Stimulated activated naive CD8-positive, alpha-beta T cell treated with anti-CD3 and anti-CD28 coated beads, Interleukin-15, Interleukin-2, amounts not matched to agents 100 ng/mL and 50 ng/mL, for 24 hours (primary cell): Measurements from ENCODE around the gene PRKCA.
"Not testable (repeated sequence)": the region's sequence is repeated elsewhere in the genome, so short reads cannot be mapped to it uniquely, and the experiment has no call there.

ENCODE experiments used
- H3K27ac Mint-ChIP-seq: one replicate; pipeline ENCODE4 v1.8.0; 2021; ENCODE audit warnings: mild to moderate bottlenecking, mixed read lengths
- H3K27me3 Mint-ChIP-seq: one replicate; pipeline ENCODE4 v1.8.0; 2021; ENCODE audit warnings: mixed read lengths
- H3K36me3 Mint-ChIP-seq: one replicate; pipeline ENCODE4 v1.8.0; 2021; ENCODE audit warnings: low read depth, mixed read lengths
- H3K4me1 Mint-ChIP-seq: one replicate; pipeline ENCODE4 v1.8.0; 2021; ENCODE audit warnings: low read depth, mixed read lengths
- H3K4me3 Mint-ChIP-seq: one replicate; pipeline ENCODE4 v1.8.0; 2021; ENCODE audit warnings: mild to moderate bottlenecking, mixed read lengths
- H3K9me3 Mint-ChIP-seq: one replicate; pipeline ENCODE4 v1.8.0; 2021; ENCODE audit warnings: mixed read lengths

PRKCA gene

GRCh38 chr17:66304304-66305174, 2.1 kb downstream of the PRKCA start:
- H3K4me3 Mint-ChIP-seq: peak overlapping the region; percentile 98
- peaks cover 57% of the 10 kb centered on the region for H3K36me3 Mint-ChIP-seq
- H3K27me3 Mint-ChIP-seq: peaks cover 3% of the 10 kb centered on the region
- peaks cover 73% of the 10 kb centered on the region for H3K4me1 Mint-ChIP-seq
- no peaks in the 10 kb centered on the region for H3K9me3 Mint-ChIP-seq
- H3K27ac Mint-ChIP-seq: peak overlapping the region; percentile 97

DNA sequence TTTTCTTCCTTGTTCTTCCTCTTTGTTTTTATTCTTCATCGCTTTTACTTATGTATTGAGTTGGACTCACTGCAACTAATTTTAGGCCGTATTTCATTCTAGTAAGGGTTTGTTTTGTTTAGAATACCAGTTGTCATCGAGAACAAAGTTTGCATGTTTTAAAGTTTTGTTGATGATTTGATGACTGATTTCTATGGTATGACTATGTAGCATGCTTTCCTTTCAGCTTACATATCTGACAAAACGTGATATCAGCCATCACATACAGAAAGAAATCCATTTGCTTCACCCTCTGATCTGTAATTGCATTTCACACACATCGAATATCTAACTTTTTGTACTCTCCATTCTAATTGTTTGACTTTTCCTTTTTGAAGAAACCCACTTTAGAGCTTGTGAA, 4.0 kb downstream of the PRKCA start:
- Mint-ChIP-seq H3K27ac (peak overlapping the region; percentile 90), H3K4me1 (peaks cover 75% of the 10 kb centered on the region), H3K36me3 (peaks cover 76% of the 10 kb centered on the region), H3K27me3 (peaks cover 3% of the 10 kb centered on the region), H3K9me3 (no peaks in the 10 kb centered on the region), H3K4me3 (peak overlapping the region; percentile 98)

GRCh38 chr17:66307257-66307656, 4.8 kb downstream of the PRKCA start:
- Mint-ChIP-seq H3K27ac (peak overlapping the region; percentile 90), H3K36me3 (peaks cover 84% of the 10 kb centered on the region), H3K27me3 (no peaks in the 10 kb centered on the region), H3K4me1 (peaks cover 79% of the 10 kb centered on the region), H3K9me3 (no peaks in the 10 kb centered on the region), H3K4me3 (peak overlapping the region; percentile 98)

GRCh38 chr17:66308856-66309255, 6.4 kb downstream of the PRKCA start:
- Mint-ChIP-seq H3K27me3 (no peaks in the 10 kb centered on the region), H3K4me3 (peak overlapping the region; percentile 43), H3K36me3 (peaks cover 88% of the 10 kb centered on the region), H3K9me3 (no peaks in the 10 kb centered on the region), H3K4me1 (peaks cover 92% of the 10 kb centered on the region), H3K27ac (peak overlapping the region; percentile 94)

GRCh38 chr17:66309793-66310192, 7.4 kb downstream of the PRKCA start:
- Mint-ChIP-seq H3K4me3 (peak overlapping the region; percentile 64), H3K4me1 (peaks cover 98% of the 10 kb centered on the region), H3K9me3 (no peaks in the 10 kb centered on the region), H3K27me3 (no peaks in the 10 kb centered on the region), H3K27ac (peak overlapping the region; percentile 94), H3K36me3 (peaks cover 86% of the 10 kb centered on the region)

DNA sequence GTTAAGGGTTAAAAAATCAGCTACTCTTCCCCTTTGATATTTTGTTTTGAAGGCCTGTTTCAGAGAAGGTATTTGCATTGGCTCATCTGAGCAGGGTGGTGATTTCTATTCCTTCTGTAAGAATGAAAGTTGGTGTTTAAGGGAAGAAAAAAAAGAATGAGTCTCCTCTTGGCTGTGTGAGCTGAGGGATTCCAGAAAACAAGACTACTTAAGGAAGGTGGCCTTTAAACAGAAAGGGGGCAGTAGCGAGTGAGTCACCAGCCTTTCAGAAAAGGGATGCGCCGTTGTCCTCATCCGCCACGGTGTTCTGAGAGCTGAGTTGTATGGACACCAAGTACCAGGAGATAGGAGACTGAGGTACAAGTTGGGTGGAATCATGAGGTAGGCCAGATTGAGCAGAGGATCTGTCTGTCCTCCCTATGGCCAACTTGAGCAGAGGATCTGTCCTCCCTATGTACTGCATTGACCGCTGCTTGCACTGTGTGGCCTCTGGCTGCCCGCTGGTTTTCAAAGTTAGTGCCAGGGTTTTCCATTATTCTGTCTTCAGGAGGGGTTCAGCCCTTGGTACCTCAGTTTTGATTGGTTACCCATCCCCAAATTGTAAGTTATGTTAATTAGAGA, 8.2 kb downstream of the PRKCA start:
- peaks cover 86% of the 10 kb centered on the region for H3K36me3 Mint-ChIP-seq
- H3K27ac Mint-ChIP-seq: peak overlapping the region; percentile 94
- H3K27me3 Mint-ChIP-seq: no peaks in the 10 kb centered on the region
- peak overlapping the region; percentile 64 for H3K4me3 Mint-ChIP-seq
- H3K4me1 Mint-ChIP-seq: peaks cover 98% of the 10 kb centered on the region
- no peaks in the 10 kb centered on the region for H3K9me3 Mint-ChIP-seq

DNA sequence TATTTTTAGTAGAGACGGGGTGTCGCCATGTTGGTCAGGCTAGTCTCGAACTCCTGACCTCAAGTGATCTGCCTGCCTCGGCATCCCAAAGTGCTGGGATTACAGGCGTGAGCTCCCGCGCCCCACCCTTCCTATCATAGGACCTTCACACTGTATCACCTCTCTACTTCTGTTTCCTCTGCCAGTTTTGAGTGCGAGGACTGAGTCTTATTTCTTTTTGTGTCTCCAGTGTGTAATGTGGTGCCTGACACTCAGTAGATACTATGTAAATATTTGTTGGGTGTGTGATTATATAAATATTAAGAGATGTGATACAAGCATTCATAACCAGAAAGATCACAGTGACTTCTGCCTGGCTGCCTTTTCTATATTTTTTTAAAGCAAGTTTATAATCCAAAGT, 10.5 kb downstream of the PRKCA start:
- Mint-ChIP-seq H3K27me3 (no peaks in the 10 kb centered on the region), H3K4me3 (peak overlapping the region; percentile 51), H3K27ac (peak overlapping the region; percentile 98), H3K9me3 (no peaks in the 10 kb centered on the region), H3K36me3 (peaks cover 83% of the 10 kb centered on the region), H3K4me1 (peaks cover 98% of the 10 kb centered on the region)

DNA sequence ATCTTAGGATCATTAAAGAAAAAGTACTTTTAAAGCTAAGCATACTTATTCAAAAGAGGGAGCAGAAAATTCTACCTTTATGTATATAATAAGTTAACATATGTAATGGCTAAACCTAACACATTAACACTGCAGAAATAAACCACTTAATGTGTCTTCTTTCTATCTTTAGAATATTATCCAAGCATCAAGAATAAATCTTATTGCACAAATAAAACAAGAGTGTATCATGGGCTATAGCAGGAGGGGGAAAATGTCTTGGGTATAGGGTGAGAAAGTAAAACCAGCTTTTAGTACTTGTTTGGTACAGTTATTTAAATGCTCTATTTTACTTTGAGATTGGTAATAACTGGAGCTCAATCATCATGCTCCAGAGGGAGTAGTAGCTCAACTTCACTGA, 10.9 kb downstream of the PRKCA start:
- H3K27ac Mint-ChIP-seq: peak overlapping the region; percentile 98
- peak overlapping the region; percentile 51 for H3K4me3 Mint-ChIP-seq
- peaks cover 83% of the 10 kb centered on the region for H3K36me3 Mint-ChIP-seq
- H3K4me1 Mint-ChIP-seq: peaks cover 98% of the 10 kb centered on the region
- H3K9me3 Mint-ChIP-seq: no peaks in the 10 kb centered on the region
- H3K27me3 Mint-ChIP-seq: no peaks in the 10 kb centered on the region

- H3K27me3 Mint-ChIP-seq: no peaks in the 10 kb centered on the region
- peaks cover 80% of the 10 kb centered on the region for H3K36me3 Mint-ChIP-seq
- H3K4me3 Mint-ChIP-seq: peak overlapping the region; percentile 51
- H3K9me3 Mint-ChIP-seq: no peaks in the 10 kb centered on the region
- H3K4me1 Mint-ChIP-seq: peaks cover 94% of the 10 kb centered on the region
- peak overlapping the region; percentile 98 for H3K27ac Mint-ChIP-seq
Measured at GRCh38 chr17:66313995-66314659, 11.7 kb downstream of the PRKCA start.

DNA sequence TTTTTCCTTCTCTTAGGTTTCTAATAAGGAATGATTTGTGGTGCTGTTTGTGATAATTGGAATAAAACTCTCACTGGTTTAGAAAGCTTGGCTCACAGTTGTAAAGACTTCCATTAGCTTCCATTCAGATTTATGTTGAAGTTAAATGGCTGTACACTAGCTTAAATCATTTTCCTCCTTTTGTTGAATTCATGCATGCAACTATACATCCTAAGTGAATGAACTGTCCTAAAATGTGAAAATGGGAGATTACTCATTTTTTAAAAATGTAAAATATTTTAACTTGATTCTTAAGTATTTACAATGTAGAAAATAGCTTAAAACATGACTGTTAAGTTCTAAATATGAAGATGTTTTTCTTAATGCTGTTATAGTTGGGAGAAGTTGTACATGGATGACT, 15.2 kb downstream of the PRKCA start:
- Mint-ChIP-seq H3K27ac (peak overlapping the region; percentile 92), H3K36me3 (peaks cover 76% of the 10 kb centered on the region), H3K9me3 (peaks cover 8% of the 10 kb centered on the region), H3K4me3 (peak overlapping the region; percentile 38), H3K4me1 (peaks cover 62% of the 10 kb centered on the region), H3K27me3 (no peaks in the 10 kb centered on the region)

- no peaks in the 10 kb centered on the region for H3K27me3 Mint-ChIP-seq
- H3K4me3 Mint-ChIP-seq: no peak overlapping the region
- peaks cover 8% of the 10 kb centered on the region for H3K9me3 Mint-ChIP-seq
- H3K36me3 Mint-ChIP-seq: peaks cover 86% of the 10 kb centered on the region
- H3K4me1 Mint-ChIP-seq: peaks cover 62% of the 10 kb centered on the region
- H3K27ac Mint-ChIP-seq: no peak overlapping the region
Measured at GRCh38 chr17:66319226-66319625, 16.8 kb downstream of the PRKCA start.

DNA sequence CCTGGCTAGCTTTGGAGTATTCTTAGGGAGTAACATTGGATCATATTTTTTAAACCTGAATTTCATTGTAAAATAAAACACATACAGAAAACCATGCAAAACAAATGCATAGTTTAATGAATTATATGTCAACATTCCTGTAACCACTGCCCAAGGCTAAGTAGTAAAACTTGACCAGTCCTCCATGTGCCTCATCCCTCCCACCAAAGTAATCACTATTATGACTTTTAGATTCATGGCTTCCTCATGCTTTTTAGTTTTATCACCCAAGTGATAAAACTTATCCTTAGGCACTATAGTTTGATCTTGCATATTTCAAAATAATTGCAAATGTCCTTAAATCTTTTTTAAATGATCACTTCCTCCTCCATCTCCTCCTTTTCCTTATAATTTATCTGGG, 20.4 kb downstream of the PRKCA start:
- Mint-ChIP-seq H3K27me3 (no peaks in the 10 kb centered on the region), H3K36me3 (peaks cover 72% of the 10 kb centered on the region), H3K4me3 (no peak overlapping the region), H3K9me3 (peaks cover 8% of the 10 kb centered on the region), H3K4me1 (peaks cover 59% of the 10 kb centered on the region), H3K27ac (no peak overlapping the region)

DNA sequence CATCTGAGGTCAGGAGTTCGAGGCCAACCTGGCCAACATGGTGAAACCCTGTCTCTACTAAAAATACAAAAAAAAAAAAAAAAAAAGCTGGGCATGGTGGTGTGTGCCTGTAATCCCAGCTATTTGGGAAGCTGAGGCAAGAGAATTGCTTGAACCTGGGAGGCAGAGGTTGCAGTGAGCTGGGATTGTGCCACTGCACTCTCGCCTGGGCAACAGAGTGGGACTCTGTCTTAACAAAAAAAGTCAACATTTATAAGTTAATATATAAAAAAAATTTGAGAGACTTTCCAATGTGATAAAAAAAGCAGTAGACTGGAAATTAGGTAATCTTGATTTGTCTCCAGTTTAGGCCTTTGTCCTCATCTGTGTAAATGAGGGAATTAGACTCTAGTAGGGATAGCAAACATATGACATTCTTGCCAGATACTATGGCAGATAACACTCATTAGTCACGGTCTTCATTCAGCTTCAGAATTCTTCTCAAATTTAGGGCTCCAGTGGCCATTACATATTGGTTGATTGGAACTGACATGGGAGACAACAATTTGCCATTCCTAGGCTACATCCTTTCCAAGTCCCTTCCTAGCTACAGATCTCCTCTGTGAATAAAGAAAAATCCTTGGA, 22.1 kb downstream of the PRKCA start:
- peaks cover 64% of the 10 kb centered on the region for H3K4me1 Mint-ChIP-seq
- not testable (repeated sequence) for H3K27me3 Mint-ChIP-seq, H3K9me3 Mint-ChIP-seq, H3K4me3 Mint-ChIP-seq, H3K27ac Mint-ChIP-seq
- peaks cover 71% of the 10 kb centered on the region for H3K36me3 Mint-ChIP-seq

- H3K9me3 Mint-ChIP-seq: peaks cover 6% of the 10 kb centered on the region
- H3K36me3 Mint-ChIP-seq: peaks cover 57% of the 10 kb centered on the region
- no peaks in the 10 kb centered on the region for H3K27me3 Mint-ChIP-seq
- H3K4me1 Mint-ChIP-seq: peaks cover 84% of the 10 kb centered on the region
- peak overlapping the region; percentile 55 for H3K27ac Mint-ChIP-seq
- no peak overlapping the region for H3K4me3 Mint-ChIP-seq
Measured at GRCh38 chr17:66326476-66327047, 24.1 kb downstream of the PRKCA start.
